GM13976 (cell line): ENCODE data around the gene CCNB1IP1.

Experiments
- DNase-seq: peaks from one replicate; pipeline ENCODE4 v3.0.0; 2012; ENCODE audit warnings: low spot score
- in situ Hi-C: fragments of 300-500 bp; cut with MboI; formaldehyde crosslinking; loops from one replicate; pipeline ENCODE4 v1.12.0; 2022; ENCODE audit warnings: low sequenced_read_pairs, mixed read lengths, inconsistent platforms; ENCODE audit not compliant: unreplicated experiment
- TF ChIP-seq, protein P1 (sequence below): IDR thresholded peaks from 2 replicates; pipeline ENCODE4 v1.5.1; 2012; ENCODE audit warnings: borderline replicate concordance, mild to moderate bottlenecking; ENCODE audit not compliant: insufficient read depth; ENCODE audit errors: extremely low read depth, missing control alignments, control extremely low read depth

The CCNB1IP1 gene

GRCh38 chr14:20328705-20329104, 4.4 kb downstream of the CCNB1IP1 start:
- in situ Hi-C loops = loop anchor here (10.0 to 25.0 kb wide), 3 partner anchors 276 to 534 kb away; partner anchors contain the start of genes ANG and RNASE4
- TF ChIP-seq, protein P1, sequence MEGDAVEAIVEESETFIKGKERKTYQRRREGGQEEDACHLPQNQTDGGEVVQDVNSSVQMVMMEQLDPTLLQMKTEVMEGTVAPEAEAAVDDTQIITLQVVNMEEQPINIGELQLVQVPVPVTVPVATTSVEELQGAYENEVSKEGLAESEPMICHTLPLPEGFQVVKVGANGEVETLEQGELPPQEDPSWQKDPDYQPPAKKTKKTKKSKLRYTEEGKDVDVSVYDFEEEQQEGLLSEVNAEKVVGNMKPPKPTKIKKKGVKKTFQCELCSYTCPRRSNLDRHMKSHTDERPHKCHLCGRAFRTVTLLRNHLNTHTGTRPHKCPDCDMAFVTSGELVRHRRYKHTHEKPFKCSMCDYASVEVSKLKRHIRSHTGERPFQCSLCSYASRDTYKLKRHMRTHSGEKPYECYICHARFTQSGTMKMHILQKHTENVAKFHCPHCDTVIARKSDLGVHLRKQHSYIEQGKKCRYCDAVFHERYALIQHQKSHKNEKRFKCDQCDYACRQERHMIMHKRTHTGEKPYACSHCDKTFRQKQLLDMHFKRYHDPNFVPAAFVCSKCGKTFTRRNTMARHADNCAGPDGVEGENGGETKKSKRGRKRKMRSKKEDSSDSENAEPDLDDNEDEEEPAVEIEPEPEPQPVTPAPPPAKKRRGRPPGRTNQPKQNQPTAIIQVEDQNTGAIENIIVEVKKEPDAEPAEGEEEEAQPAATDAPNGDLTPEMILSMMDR = no peak
- no peak for DNase-seq

- peak; percentile 62 for DNase-seq
- TF ChIP-seq, protein P1 = peak; percentile 60
- in situ Hi-C loops = loop anchor here (10.0 to 25.0 kb wide), 3 partner anchors 278 to 535 kb away; partner anchors contain the start of genes ANG and RNASE4
Measured at GRCh38 chr14:20327005-20327869, 5.8 kb downstream of the CCNB1IP1 start.

DNA sequence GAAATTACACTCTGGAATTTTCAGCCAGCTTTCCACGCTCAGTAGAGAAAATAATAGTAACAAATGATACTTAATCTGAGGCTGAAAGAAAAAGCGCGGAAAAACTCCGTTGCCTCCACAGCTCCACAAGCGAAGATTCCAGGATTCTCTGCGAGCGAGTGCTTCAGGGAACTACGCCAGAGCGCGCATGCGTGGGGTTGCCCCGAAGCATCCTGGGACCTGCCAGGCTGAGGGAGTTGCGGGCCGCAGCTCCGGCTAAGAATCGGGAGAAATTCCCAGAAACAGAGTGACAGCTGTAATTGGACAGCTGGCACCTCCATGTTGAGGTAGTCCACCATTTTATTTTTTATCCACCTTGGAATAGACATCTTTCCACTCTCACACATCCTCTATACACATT, 15.4 kb downstream of the CCNB1IP1 start:
- no peak for DNase-seq
- in situ Hi-C loops = no loop called here
- TF ChIP-seq, protein P1 = no peak

GRCh38 chr14:20314026-20314425, 19.1 kb downstream of the CCNB1IP1 start:
- in situ Hi-C loops = no loop called here
- DNase-seq = no peak
- TF ChIP-seq, protein P1 = no peak

DNA sequence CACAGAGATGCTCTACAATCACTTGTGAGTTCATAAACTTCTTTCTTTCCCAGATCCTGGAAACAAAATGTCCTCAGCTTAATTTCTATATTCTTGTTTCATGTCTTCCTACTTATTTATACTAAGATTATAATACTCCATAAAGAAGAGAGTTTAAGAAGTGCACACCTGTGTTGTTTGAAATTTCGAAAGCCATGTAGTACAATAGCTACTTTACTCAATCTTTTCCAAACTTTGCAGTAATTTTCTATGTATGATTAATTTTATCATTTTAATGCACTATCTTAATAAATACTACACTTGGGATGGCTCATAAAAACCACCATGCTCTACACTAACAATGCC, 27.0 kb downstream of the CCNB1IP1 start:
- TF ChIP-seq, protein P1 = no peak
- DNase-seq = no peak
- in situ Hi-C loops = no loop called here

GRCh38 chr14:20305265-20306078, 27.6 kb downstream of the CCNB1IP1 start, which contains the start of gene TTC5:
TTC5 (minus strand) TSS chr14:20305951; CDS start chr14:20305937, 14 bp downstream.
- in situ Hi-C loops = no loop called here
- TF ChIP-seq, protein P1 = peak; percentile 94
- peak; percentile 86 for DNase-seq
